T-helper 2 cell treated with Interferon-gamma antibody and Interleukin-4, amounts not matched to agents 100 ng/mL and 5 ng/mL, for 36 hours (primary cell): Measurements from ENCODE around the gene CFAP54. TPM values are rescaled to one million over a fixed set of nuclear protein-coding genes. Genes with fewer than 3 reads are reported as not detected.
"Not testable (repeated sequence)": the region's sequence is repeated elsewhere in the genome, so short reads cannot be mapped to it uniquely, and the experiment has no call there.

Experiments used
- intact Hi-C: fragments of 100-400 bp; cut with micrococcal nuclease; formaldehyde crosslinking; loops from one replicate; pipeline ENCODE4 v1.15.1; 2023
- total RNA-seq: library from RNA; stranded (reverse); gene quantifications from 2 replicates; pipeline ENCODE4 v1.2.3, GENCODE V29; 2022

CFAP54 gene
- total RNA-seq, 1 donor from 2014 or later, result 0.30 TPM

DNA sequence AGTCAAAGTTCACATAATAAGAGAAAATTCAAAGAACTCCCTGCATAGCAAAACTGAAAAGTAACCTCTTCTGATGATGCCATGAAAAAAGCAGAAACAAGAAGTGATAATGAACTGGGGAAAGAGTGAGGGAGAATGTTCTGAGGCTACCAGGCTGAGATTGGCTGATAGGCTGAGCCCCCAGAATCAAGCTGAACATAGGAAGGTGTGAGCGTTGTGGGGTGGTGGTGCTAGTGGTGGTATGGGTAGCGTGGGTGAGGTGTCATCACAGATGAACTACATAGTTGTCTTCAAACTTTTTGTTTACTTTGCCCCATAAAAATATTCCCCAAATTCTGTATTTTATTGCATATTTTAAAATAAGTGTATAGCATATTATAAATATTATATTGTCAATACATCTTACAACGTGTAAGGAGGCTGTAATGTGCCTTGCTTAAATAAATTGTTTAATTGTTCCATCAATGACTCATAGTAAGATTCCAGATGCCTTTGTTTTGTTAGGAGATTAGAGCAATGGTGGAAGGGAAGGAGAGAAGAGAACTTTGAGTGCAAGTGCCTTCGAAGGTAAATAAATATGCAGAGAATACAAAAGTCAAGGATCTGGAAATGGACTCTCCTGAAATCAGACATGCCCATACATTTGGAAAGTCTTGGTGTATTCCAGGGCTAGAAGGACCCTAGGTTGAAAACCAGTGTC is 15.8 kb upstream of the CFAP54 start:
- intact Hi-C loops, result no loop called here

DNA sequence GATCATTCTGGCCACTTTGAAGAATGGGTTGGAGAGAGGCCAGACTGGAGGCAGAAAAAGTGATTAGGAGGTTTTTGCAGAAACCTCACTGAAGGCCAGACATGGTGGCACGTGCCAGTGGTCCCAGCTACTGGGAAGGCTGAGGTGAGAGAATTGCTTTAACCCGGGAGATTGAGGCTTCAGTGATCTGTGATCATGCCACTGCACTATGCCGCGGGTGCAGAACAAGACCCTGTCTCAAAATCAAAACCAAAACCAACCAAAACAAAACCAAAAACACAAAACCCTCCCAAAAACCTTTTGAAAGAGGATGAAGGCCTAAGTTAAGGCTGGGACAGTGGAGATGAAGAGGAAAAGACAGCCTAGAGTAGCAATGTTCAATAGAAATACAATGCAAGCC is 15.2 kb upstream of the CFAP54 start:
- intact Hi-C loops, result no loop called here

DNA sequence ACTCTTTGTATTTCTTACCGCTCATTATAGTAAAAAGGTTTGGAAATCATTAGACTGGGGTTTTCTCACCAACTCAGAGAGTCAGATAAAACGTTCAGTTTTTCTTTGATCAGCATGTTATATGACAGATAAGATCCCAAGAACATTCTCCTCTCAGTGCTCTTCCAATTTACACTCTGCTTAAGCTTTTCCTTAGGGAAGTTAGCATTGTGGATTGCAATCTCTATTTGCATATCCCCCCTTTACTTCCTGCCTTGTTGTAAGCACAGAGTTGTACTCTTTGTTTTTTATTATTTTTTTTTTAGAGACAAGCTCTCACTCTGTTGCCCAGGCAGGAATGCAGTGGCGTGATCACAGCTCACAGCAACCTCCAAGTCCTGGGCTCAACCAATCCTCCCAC is 11.4 kb upstream of the CFAP54 start:
- intact Hi-C loops, result no loop called here

DNA sequence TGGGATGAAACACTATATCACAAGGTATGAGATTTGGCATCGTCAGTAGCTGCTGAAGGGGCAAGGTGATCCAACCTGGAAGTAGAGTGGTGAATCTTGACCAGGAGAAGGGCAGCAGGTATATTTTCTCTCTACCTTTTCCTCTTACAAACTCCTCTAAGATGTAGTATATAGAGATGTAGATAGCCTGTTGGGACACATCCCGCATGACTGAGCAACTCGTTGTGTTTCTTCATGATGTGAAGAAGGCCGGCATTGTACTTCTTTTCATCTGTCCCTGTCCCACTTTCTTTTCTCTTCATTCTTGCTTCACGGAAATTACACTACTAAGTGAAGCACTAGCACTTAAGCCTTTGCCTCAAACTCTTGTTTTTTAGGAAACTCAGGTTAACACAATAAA is 7.3 kb upstream of the CFAP54 start:
- intact Hi-C loops, result no loop called here

DNA sequence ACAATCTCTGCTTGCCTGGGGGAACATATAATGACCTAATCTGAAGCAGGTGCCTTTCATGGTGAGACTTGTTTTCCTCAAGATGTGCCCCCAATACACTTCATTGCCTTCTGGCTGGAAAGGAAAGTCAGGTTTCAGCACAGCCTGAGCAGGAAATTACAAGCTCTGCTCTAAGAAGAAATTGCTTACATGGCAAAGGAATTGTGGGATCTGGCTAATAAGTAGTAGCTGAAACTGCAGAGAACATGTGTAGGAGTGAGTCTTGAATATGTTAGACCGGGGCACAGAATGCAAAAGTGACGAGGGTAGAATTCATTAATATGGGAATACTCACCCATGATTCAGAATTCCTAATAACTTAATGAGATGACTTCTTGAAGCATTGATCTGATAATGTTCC is 6.3 kb upstream of the CFAP54 start:
- intact Hi-C loops, result no loop called here

DNA sequence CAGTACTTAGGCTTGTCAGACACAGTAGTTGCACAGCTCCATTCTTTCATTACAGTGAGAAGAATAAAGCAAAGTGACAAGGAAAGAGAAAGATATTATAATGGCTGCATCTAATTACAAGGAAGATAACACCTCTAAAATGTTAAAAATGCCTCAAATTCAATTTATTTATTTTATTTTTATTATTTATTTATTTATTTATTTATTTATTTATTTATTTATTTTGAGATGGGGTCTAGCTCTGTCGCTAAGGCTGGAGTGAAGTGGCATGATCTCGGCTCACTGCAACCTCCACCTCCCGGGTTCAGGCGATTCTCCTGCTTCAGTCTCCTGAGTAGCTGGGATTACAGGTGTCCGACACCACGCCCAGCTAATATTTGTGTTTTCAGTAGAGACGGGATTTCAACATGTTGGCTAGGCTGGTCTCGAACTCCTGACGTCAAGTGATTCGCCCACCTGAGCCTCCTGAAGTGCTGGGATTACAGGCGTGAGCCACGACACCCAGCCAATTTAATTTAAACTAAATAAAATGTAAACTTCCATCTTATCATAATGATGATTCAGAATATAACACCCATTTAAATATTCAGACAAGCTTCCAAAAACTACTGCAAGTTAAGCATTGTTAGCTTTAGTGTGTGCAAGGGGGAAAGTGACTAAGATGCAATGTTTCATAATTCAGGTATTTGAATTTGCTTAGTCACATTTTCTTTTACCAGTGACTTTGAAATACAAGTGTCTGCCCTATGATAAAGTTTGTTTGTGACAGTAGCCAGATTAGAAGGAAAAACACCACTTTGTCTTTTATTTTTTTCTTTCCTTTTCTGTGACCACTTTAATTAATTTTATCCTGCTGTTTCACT is 2.4 kb upstream of the CFAP54 start:
- intact Hi-C loops, result loop anchor here (5.0 kb wide), 2 partner anchors 290 to 420 kb away; partner anchors contain the start of gene NEDD1

DNA sequence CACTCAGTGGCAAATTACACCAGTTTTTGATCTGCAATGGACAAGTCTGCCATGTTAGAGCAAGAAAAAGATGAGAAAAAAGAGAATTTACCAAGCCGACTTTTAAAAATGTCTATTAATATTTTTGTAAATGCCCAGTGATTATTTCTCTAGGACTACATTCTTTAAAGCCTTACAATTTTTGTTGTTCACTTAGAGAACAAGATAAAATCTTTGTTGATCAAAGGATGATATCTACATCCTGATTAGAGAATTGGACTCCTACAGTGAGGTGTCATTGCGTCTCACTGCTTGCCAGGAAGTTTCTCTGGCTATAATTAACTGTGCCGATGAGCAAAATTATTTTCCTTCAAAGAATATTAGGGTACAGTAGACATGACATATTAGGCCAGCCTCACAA is 1.7 kb upstream of the CFAP54 start:
- intact Hi-C loops, result loop anchor here (5.0 kb wide), 2 partner anchors 290 to 420 kb away; partner anchors contain the start of gene NEDD1

DNA sequence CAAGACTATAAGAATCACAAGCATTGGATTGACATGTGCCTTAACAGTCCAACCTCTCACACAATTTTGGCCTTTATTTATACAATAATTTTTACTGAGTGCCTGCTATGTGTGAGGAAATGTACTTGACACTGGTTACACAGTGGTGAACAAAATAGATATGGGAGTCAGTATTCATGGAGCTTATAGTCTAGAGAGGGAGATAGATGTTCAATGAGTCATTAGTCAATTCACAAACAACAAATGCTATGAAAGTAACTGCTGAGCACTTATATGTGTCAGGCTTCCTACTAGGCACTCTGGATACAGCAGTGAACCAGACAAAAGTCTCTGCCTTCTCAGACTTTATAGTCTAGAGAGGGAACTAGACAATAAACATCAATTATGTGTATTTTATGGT is 3.7 kb downstream of the CFAP54 start:
- intact Hi-C loops, result no loop called here

DNA sequence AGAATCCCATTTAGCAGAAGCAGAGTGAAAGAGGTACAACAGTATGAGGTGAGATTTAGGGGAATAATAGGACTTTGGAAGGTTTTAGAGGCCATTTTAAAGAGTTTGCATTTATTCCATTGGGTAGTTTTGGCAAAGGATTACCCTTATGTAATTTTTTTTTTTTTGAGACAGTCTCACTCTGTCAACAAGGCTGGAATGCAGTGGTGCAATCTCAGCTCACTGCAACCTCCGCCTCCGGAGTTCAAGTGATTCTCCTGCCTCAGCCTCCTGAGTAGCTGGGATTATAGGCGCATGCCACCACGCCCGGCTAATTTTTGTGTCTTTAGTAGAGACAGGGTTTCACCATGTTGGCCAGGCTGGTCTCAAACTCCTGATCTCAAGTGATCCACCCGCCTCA is 4.8 kb downstream of the CFAP54 start:
- intact Hi-C loops, result not testable (repeated sequence)

DNA sequence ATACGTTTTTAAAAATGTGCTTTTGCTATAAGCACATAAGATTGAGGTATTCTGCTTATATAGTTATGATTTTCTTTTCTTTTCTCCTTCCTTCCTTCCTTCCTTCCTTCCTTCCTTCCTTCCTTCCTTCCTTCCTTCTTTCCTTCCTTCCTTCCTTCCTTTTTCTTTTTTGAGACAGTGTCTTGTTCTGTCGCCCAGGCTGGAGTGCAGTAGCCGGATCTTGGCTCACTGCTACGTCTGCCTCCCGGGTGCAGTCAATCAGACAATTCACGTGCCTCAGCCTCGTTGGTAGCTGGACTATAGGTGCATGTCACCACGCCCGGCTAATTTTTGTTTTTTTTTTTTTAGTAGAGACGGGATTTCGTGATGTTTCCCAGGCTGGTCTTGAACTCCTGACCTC is 5.8 kb downstream of the CFAP54 start:
- intact Hi-C loops, result no loop called here

DNA sequence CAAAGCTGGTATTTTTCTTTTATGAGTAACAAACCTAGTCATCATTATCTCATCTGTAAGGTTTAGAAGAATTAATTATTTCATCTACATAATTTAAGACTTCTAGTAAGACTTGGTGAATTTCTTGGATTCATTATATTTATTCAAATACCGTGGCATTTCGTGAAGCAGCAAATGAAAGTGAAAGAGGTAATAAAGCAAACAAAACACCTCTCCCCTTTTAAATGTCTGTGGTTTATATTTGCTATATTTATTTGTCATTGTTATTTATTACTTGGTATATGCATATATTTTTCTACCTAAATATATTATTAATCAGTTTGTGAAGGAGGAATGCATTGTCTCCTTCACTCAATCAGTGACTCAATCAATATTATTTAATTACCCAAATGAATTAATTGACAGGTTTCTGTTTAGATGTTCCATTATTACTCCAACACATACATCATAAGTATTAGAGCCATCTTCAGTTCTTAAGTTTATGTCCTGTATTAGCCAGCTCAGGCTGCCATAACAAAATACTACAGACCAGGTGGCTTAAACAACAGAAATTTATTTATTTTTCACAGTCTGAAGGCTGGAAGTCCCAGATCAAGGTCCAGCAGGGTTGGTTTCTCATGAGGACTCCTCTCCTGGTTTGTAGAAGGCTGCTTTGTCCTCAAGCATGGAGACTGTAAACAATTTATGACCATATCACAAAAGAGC is 6.6 kb downstream of the CFAP54 start:
- intact Hi-C loops, result no loop called here

DNA sequence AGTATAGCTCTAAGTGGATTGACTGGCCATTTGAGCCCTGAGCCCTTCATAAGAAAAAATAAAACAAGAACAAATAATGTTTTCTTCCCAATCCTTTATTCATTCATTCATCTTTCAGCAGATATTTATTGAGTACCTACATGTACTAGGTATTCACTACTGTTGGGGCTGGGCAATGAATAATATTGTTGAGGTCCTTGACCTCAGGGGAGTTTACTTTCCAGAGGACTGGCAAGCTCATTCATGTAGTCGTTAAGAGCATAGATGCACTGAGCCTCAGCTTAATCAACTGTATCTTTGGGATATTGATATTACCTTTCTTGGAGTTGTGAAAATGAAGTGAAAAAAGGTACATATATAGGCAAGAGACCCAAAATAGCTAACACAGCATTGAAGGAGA is 7.6 kb downstream of the CFAP54 start:
- intact Hi-C loops, result no loop called here

DNA sequence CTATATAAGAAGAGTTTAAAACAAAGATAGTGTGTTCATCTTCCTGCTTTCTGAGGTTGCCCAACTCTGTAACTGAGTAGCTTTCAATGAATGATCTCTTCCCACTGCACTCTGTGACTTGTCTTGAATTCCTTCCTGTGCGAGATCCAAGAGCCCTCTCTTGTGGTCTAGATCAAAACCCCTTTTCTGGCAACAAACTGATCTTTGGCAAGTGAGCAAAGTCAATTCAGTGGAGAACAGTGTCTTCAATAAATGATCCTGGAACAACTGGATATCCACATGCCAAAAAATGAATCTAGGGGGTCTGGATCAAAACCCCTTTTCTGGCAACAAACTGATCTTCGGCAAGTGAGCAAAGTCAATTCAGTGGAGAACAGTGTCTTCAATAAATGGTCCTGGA is 8.5 kb downstream of the CFAP54 start:
- intact Hi-C loops, result no loop called here

DNA sequence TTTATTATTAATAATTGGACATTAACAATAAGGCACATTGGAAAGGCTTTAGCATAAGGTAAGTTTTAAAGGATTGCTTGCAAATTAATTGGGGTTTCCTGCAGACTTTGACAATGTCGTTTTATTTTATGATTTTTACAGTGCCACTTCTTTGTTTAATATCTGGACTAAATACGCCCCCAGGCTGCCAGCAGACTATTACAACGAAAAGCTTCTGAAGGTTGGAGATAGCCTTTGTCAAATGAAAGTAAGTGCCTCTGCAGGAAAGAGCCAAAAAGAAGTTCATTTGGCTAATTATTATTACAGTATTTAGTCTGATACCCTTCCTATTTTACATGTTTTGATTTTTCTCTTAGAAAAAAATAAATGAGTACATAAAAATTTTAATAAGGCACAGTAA is 11.3 kb downstream of the CFAP54 start:
- intact Hi-C loops, result loop anchor here (1.0 to 5.0 kb wide), 3 partner anchors 53 to 99 kb away; no protein-coding TSS in a partner anchor

DNA sequence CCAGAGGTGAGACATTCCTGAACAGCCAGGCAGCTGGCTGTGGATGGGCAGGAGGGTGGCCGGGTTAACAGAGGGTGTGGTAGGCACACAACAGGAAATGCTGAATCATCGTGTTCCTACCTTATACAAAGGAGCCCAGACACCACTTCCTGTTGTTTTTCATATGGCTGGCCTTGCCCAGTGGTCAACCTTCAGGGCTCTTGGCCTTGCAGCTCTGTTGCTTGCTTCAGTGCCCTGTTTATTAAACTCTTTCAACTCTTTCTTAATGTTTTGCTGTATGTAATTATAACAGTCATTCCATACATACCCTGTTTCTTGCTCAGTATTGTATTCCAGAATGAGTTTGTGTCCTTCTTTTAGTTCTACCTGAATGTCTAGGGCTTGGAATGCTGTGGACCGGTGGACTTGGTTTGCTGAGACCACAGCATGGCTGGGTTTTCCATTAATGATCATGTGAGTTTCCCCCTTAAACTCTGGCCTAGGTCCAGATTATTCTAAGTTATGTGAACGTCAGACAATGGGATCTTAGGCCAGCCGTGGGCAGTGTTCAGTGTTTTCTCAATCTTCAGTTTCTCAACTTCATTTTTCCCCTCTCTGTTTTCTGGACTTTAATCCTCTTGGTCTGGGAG is 11.9 kb downstream of the CFAP54 start:
- intact Hi-C loops, result loop anchor here (1.0 to 5.0 kb wide), 3 partner anchors 54 to 100 kb away; no protein-coding TSS in a partner anchor

DNA sequence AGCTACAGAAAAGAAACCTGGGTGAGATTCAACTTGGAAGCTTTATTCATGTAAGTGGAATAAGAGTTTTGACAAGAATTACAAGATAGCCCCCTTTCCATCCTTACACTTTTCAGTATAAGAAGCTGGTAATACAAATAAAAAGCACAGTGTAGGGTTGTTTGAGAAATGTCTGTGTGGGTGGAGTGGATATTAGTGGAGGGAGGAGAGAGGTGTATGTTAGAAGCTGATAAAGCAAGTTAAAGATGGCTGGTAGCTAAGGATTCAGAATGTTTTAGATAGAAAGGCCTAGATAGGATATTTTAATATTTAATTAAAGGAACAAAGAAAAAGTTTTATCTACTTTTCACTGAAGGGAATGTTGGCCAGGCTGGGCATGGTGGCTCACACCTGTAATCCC is 12.5 kb downstream of the CFAP54 start:
- intact Hi-C loops, result loop anchor here (1.0 to 5.0 kb wide), 3 partner anchors 55 to 101 kb away; no protein-coding TSS in a partner anchor

DNA sequence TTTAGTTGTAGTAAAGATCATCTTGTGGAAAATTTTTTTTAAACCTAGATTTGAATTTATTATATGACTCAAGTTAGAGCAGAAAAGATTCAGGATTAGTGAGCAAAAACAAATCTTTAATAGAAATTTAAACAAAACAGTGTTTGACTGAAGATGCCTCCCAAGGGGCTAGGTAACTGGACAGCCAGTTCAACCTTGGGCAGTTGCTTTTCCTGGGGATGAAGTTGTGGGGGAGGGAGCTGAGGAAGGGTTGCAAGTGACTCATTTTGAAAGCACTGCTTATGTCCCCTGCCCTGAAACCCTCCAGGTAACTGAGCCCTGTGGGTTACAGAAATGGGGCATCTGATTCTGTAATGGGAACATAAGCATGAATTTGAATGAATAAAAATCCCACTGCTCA is 13.1 kb downstream of the CFAP54 start:
- intact Hi-C loops, result loop anchor here (5.0 kb wide), 2 partner anchors 55 to 85 kb away; no protein-coding TSS in a partner anchor

DNA sequence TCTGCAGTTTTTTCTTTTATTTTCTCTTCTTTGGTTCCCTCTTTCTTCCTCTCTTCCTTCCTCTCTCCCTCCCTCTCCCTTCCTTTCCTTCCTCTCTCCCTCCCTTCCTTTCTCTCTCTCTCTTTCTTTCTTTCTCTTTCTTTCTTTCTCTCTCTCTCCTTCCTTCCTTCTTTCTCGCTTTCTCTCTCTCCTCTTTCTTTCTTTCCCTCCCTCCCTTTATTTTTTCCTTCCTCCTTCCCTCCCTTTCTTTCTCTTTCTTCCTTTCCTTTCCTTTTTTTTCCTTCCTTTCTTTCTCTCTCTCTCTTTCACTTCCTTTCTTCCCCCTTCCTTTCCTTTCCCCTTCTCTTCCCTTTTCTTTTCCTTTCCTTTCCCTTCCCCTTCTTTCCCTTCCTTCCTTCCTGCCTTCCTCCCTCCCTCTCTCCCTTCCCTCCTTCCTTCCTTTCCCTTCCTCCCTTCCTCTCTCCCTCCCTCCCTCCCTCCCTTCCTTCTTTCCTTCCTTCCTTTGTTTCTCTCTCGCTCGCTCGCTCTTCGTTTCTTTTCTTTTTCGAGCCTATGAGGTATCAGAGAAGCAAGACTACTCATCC is 13.7 kb downstream of the CFAP54 start:
- intact Hi-C loops, result loop anchor here (5.0 kb wide), 2 partner anchors 56 to 86 kb away; no protein-coding TSS in a partner anchor

DNA sequence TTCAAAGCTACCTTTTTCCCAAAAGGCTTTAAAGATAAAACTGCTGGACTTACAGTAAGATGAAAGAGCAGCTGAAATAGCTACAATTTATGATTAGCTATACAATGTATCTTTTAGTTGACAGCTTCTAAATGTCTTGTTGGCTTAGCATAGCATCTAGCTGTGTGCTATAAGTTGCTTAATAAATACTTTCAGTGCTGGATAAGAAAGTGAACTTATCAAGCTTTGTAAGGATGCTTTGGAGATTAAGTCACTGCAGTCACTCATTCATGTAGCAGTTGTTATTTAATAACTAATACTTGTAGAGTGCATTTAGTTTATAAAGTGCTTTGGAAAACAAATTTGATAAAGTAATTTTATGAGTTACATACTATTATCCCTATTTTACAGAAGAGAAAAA is 14.6 kb downstream of the CFAP54 start:
- intact Hi-C loops, result loop anchor here (5.0 kb wide), 2 partner anchors 57 to 87 kb away; no protein-coding TSS in a partner anchor

DNA sequence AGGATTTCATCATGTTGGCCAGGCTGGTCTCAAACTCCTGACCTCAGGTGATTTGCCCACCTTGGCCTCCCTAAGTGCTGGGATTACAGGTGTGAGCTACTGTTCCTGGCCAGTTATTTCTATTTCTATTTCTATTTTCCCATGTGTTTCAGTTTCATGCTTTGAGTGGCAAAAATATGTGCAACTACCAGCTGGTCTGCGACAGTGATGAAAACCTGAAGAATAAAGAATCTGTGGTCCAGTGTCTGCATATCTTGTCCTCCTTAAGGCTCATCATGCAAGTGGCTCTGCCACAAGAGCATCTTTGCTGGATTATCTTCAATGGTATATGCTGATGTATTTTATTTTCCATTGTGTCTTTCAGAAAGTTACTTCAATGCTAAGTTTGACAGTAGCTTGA is 17.4 kb downstream of the CFAP54 start:
- intact Hi-C loops, result no loop called here

DNA sequence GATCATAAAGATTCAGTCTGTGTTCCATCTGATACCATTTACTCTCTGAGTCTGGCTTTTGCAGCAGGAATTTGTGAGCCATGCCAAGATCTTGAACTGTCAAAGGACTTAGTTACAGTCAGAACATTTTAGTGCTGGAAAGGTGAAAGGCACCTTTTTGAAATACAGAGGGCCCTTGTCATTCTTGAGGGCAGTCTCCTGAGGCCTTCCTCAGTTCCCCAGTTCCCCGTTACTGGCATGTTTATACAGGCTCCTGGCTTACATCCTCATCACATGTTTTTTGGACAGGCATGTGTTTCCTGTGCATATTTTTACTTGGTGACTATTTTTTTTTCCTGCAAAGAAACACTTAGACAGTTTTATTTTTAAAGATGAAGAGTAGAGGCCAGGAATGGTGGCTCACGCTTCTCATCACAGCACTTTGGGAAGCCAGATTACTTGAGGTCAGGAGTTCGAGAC is 21.0 kb downstream of the CFAP54 start:
- intact Hi-C loops, result no loop called here
